Dermis blood vessel endothelial cell (primary cell): ENCODE measurements around the gene TCF7L1. TPM values are rescaled to one million over a fixed set of nuclear protein-coding genes. Genes with fewer than 3 reads are reported as not detected.

Source experiments
- DNase-seq: peaks from one replicate; pipeline ENCODE4 v3.0.0; 2010
- total RNA-seq: library from RNA; depleted of rRNA; stranded (reverse); fragments of >200 nt; gene quantifications from 2 replicates; pipeline ENCODE4 v1.2.3, GENCODE V29; 2014

The TCF7L1 gene
- total RNA-seq, 1 donor from 2014 or later = 12.1 TPM

DNA sequence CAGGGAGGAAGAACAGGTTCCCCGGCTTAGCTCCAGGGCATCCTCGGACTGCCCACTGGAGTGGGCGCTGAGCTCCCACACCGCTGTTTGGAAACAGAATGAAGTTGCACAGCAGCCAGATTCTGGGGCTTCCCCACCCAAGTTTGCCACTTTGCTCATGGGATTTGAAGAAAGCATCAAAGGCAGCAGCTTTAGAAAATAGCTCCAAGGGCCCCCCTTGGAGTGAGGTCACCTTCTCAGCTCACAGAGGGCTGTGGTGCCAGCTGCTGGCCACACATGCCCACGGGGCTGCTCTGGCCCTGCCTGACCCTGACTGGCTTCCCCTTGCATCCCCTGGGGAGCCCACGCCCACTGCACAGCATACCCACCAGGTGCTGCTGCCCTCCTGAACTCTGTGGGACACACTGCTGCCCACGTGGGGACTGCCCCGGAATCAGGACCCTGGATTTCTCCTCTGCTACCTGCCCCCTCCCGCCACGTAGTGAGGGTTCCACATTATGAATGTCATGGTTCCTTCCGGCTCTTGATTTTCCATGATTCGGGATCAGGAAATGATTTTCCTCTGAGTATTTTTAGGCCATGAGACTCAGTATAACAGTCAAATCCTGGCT, 124.3 kb downstream of the TCF7L1 start:
- DNase-seq = peak; percentile 74

DNA sequence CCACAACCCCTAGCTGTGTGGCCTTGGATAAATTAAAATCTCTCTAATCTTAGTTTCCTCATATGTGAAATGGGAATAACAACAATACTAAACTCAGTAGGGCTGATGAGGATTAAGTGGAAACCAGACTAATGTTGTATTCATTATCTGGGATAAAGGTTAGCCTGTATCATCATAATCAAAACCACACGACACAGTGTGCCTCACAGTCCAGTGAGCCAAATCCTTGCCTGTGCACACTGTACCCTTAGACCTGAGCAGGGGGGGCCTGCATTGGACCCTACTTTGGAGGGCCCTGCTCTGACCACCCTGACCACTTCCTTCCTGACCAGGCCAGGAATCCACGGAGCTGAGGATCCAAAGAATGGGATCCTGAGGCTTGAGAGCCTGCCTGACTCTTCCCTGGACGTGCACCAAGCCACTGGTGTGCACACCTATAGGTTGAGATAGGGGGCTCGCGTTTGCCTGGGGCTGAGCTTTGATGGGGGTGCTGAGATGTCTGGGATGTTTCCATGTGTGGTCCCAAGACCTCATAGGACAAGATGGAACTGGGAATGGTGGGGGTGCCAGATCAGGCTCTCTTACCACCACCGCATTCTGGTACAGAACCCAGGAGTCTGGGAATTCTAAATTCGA, 124.9 kb downstream of the TCF7L1 start:
- no peak for DNase-seq

DNA sequence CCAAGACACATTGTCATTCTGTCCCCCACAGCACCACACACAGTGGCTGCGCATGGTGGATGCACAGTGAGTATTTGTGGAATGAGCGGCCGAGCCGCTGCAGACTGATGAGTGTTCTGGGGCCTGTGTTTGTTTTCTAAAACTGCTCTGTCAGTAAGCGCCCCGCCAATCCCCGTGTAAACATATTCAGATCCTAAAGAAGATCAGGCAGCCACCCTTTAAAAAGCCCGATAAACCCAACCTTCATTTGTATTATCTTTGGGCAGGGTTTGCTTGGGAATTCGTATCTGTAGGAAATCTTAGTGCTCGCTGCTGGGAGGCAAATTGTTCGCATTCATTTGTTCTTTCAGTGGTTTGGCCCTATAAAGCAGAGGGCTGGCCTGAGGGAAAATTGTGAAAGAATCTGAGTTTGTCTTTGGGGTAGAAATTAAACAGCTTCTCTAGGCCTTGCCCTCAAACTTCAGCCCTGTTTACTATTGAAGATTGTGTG, 126.0 kb downstream of the TCF7L1 start:
- DNase-seq = no peak

DNA sequence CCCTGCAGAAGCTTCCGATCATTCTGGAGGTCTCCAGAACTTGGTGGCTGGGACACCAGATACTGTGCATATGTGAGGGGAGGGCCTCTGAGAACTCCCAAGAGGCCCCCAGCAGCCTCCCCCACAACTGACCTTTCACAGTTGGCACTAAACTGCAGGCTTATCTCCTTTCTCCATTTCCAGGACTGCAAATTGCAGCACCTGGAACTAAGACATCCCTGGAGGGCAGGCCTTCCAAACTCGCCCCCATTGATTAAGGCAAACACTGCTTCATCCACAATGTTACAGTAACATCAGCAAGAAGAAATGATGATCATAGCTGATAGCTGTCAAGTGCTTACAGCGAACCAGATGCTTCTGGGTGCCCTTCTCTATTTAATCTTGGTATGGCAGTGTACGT, 126.7 kb downstream of the TCF7L1 start:
- DNase-seq = no peak

DNA sequence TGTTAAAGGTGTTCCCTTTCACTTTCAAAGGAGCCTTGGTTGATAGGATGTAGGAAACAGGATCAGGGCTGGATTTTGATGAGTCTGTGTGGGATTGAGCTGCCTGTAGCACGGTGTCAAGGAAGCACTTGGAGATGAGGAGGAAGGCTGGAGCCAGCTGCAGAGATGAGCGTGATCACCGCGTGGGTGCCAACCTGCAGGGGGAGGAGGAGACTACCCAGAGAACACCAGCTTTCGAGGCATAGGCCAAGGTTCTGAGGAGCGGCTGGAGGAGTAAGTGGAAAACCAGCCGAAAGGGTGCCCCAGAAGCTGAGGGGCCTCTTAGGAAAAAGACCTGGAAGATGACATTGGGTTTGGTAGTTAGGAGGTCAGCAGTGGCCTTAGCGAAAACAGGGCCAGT, 130.4 kb downstream of the TCF7L1 start:
- no peak for DNase-seq

DNA sequence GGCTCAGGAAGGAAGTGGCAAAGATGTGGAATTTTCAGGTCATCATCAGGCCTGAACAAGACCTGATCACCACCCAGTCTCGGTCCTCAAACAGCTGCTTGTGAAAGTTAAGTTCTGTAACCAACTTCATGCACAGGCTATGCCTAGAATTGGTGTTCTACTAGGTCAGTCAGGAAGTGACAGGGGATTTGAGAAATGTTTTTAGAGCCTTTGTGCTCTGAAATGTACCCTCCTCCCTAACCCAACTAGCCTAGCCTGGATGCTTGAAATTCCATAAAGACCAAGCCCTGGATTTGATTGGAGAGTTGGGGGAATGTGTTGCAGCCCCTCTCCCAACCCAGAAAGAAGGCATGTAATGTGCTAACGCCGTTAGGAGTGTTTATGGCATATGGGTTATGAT, 131.3 kb downstream of the TCF7L1 start:
- DNase-seq = peak; percentile 72

DNA sequence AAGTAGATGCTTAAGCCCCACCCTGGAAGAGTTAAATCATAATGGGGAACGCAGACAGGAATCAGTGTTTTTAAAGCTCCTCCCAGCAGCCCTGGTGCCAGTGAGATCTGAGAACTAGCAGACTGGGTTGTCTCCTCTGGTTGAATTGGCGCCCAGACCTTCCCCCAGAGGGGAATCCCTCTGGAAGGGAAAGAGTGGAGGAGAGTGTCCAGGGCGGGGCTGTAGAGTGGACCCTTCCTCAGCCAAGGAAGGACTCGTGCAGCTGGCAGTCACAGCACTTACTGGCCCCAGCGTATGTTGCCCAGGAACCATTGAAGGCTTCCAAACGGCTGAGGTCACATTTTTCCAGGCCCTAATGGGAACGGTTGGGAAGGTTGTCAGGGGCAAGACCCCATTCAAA, 132.1 kb downstream of the TCF7L1 start:
- no peak for DNase-seq

DNA sequence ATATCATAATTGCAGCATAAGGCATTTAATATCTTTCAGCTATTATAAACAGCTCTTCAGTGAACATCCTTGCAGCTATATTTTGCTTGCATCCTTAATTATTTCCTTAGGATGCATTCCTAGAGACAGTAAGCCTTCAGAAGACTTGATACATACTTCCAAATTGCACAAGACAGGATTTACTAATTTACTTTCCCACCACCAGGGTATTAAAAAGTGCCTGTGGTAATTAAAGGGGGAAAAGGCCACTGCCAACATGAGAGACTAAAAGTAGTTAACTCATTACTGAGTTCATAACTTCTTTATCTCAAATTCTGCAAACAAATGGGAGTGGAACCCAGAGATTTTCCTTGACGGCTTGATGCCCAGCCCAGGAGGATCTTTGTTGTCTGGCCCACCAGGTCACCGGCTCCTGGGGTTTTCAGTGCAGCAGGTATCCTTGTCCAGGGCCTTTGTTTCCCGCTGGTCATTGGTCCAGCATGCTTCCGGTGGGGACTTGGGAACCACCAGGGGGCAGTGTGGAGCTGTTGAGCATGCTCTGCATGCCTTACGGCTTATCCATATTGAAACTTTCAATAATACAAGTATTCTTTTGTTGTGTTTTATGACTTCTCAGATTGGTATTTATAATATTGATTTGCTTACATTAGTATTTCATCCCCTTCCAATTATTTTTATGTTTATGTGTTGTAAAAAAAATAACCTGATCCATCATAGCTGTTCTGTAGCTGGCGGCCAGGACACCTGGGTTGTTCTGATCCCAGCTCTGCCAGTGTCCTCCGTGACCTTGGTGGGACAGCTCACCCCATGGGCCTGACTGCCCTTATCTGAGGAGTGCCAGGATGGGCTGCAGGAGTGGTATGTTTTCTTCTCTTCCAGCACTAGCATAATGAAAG, 133.2 kb downstream of the TCF7L1 start:
- DNase-seq = peak; percentile 81

DNA sequence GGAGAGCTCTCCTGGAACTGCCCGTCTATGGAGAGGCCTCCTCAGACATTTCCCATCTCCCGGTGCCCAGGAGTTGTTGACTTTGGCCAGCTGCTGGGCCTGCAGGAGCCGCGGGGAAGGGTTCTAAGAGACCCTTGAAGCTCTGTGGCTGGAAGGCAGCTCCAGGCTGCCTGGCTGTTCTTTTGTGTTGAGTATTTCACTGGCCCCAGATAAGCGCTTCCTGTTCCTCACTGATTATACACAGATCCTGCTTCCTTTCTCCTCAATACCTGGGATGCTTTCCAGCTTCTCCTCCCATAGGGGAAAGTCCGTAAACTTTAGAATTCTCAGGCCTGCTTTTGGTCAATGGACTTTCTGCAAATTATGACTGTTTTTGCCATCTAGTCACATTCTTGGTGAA, 136.8 kb downstream of the TCF7L1 start:
- peak; percentile 77 for DNase-seq

DNA sequence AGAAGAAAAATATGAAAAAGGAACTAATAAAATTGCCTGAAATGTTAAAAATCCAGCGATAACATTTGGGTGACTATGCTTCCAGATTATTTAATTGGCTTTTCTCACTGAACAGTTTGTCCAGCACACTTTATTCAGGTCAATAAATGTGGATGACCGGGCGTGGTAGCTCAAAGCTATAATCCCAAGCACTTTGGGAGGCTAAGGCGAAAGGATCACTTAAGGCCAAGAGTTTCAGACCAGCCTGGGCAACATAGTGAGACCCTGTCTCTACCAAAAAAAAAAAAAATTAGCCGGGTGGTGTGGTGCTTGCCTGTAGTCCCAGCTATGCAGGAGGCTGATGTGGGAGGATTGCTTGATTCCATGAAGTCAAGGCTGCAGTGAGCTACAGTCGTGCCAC, 139.2 kb downstream of the TCF7L1 start:
- DNase-seq = no peak

DNA sequence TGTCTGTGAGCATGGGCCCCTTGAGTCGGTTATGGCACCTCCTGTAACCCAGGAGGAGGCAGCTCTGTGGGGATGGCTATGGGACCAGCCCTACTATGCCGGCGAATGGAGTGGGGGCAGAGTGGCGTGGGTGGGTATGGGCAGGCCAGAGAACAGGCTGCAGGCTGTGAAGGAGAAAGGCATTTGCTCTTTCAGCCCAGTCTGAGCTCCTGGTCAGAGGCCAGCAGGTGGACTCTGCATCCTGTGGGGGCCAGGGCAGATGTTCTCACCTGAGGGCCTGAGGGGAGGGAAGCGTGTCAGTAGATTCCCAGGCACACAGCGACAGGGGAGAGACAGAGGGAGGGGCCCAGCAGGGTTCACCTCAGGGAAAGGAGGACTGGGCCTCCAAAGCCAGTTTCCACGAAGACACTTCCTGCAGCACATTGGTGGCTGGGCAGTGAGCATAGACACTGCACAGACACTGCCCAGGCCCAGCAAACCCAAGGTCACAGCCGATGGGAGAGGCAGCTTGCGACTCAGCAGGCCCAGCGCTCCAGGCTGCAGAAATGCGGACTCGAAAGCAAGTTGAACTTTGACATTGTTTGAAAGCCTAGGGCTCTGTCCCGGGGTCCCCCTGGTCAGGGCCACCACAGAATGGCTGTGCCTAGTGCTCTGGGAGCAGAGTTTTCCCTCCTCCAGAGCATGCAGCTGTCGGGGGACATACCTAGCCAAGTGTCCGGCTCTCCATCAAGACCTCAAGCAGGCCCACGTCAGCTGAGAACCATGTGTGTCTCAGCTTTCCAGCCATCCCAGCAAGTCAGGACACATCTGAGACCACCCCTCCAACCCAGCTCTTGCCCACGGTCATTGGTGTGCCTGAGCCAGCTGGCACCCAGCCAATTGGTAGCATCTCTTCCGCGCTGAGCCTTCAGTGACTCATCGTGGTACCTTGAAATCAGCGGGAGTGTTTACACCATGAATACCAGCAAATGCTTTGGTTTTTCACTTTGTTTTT, 140.8 kb downstream of the TCF7L1 start:
- peak; percentile 59 for DNase-seq

DNA sequence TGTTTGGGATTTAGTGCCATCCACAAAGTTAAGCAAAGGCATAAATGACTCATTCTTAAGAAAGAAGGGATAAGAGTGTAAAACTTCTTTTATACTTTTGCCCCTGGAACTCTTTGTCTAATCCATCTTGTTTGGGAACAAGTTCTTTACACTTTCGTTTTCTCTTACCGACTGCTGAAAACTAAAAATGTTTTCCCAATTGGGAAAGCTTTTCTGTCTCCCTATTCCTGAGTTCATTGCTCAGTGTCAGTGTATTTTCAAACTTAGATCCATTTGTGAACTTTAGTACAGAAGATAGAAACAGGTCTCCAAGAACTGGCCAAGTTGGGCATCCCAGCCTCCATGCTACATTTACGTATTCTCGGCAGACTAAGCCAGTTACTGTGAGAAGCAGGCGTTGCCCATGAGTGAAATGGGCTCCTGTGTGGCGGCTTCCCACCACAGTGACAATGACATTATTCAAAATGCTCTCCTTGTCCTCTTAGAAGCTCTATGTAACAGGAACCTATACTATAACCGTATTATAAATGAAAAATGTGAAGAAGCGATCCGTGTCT, 142.9 kb downstream of the TCF7L1 start:
- DNase-seq = no peak

DNA sequence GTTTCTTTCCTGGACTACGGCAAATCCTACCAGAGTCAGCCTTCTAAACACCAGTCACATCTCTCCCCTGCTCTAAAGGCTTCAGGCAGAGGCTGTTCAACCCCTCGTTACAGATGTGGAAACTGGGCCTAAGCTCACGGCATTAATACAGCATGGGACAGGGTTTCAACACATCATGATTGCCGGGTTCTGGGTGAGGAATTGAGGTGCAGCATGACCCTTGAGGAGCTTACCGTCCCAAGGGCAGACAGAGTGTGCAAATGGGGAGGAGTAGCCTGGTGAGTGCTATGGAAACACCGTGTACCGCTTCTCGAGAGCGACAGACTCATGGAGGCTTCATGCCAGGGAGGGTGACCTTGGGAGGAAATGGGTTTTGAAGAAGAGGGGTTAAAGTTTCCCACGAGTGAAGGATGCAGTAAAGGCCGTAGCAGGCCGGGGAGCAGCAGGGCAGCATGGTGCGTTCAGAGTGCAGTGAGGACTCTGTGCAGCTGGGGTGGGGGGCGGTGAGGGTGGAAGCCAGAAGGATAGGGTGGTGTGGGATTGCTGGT, 143.5 kb downstream of the TCF7L1 start:
- no peak for DNase-seq

DNA sequence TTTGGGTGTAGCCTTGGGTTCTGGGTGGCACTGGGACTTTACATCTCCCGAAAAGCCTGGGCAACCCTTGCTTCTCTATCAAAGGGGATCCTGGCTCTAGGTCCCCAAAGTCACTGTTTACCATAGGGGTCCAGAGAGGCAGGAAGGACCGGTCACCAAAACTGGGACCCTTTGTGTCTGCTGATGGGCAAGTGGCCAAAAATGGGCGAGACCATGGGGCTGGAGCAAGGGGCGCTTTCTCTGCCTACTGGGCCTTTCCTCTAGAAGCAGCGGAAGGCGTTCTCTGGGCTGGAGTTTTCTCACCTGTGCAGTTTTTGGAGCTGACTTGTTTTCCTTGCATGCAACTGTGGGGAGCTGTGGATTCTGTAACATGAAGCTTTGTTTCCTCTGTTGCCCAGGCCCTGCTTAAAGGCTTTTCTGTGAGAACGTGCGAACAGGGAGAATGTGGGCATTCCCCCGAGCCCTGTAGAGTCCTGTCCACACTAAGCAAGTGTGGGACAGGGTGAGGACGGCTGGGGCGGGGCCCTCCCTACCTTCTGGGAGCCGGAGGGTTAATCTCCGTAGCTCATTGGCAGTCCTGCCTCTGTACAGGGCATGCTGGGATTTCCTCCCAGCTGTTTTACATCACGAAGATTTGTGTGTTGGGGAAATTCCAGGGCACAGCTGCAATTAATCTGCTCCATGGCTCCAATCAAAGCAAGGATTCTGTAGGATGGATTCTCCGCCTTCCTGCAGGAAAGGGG, 144.4 kb downstream of the TCF7L1 start:
- DNase-seq = peak; percentile 53

DNA sequence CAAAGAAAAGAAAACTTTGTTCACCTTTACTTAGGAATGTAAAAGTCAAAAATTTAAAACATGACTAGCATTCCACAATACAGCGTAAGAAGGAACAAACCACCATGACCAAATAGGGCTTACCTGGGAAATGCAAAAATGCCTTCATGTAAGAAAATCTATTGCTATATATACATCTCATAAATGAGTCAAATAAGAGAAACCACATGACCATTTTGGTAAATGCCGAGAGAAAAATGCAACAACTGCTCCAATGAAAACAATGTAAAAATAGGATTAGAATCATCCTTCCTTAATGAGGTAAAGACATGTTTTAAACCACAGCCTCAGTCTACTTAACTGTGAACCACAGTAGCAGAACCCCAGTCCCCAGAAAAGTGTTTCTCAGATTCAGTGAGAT, 145.2 kb downstream of the TCF7L1 start:
- no peak for DNase-seq

DNA sequence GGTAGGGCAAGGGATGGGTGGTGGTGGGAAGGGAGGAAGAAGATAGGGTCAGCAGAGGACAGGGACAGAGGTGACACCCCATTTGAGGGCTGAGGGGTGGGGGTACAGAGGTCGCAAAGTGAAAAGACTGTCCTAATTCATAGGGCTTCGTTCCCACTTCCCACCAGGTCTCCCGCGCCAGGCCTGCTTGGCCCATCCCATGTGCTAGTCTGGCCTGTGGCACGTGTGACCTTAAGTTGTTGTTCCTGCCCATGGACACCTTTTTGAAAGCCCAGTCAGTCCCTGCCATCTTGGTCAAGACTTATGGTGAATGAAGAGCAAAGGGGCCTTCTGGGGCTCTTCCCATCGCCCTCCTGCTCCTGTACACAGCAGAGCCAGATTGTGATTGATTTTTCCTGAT, 148.4 kb downstream of the TCF7L1 start:
- DNase-seq = no peak

DNA sequence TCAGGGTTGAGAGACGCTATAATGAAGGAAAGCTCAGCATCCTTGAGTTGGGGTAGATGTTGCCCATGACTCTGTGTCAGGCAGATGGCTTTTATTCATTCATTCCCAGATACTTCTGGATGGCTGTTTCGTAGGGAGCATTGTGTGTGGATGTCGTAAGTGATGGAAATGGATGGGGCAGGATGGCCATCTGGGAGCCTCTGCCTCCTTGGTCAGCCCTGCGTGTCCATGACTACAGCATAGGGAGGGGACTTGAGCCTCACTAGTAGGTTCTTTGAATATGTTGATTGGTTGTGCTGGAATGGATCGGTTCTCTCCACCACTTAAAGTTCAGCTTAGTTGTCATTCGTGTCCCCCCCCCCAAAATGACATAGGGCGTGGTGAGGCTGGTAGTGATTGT, 149.7 kb downstream of the TCF7L1 start:
- no peak for DNase-seq

DNA sequence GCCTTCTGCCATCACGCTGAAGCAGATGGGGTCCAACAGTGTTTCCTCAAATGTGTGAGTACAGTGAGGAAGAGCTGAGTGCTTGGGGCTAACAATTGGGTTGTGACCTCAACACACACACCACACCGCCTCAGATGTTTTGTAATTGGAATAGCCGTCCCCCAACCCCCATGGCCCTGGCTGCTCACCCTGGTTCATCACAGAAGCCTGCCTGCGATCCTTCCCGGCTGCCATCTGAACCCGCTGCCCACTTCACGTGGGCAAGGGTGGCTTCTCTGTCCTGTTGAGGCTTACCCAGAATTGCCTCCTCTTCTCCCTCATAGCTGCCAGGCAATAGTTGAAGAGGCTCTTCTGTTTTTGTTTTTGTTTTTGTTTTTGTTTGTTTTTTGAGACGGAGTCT, 150.4 kb downstream of the TCF7L1 start:
- DNase-seq = no peak

DNA sequence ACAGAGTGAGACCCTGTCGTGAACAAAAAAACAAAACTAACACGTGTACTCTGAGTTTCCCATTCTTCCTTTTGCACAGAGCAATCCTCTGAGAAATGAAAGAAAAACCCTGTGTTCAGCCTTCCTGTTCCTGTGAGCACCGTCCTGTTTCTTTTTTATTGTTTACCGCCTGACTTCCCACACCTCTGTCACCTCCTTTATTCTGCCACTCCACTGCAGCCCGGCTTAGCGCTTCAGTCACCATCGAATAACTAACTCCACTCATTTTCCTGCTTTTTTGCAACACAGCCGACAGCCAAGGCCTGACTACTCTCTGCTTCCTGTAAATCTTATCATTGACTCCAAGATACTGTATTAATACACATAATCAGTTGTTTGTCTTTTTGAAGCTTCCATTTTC, 153.7 kb downstream of the TCF7L1 start:
- DNase-seq = no peak

DNA sequence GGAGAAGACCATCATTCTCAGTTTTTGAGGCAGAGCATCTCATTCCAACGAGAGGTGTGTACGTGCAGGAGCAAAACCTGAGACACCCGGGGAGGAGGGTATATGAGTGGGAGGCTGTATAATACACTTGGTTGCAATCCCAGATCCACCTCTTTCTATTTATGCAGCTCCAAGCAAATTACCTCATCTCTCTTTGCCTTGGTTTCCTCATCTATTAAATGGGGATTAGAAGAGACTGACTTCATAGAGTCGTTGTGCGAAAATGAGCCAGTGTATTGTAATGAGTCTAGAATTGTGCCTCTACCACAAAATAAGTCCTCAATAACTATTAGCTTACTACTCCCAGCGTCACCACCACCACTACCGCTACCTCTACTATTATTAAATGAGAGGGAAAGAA, 154.5 kb downstream of the TCF7L1 start:
- DNase-seq = no peak

DNA sequence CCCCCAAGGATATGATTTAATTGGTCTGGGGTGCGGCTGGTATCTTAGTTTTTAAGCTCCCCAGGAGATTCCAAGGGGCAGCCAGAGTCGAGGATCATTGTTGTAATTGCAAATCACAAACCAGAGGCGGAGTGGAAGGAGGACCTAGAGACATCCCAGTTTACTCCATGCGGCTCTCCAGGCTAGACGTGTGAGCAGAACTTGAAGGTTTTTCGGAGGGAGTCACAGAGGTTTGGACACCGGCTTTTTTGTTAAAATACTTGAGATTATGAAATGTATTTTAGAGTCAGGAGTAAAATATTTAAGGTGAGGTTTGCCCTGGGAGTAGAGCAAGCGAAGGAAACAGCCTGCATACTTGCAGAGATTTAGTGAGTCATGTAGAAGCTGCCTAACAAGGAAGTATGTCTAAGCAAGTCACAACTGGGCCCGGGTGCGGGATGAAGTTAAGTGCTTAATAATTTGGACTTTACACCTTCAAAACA, 155.1 kb downstream of the TCF7L1 start:
- DNase-seq = no peak
